SK-MEL-5 (cell line): Measurements from ENCODE around the gene CAPN10. TPM values are rescaled to one million over a fixed set of nuclear protein-coding genes. Genes with fewer than 3 reads are reported as not detected.

Source experiments
- DNase-seq: peaks from one replicate; pipeline ENCODE4 v3.0.0-alpha.2; 2016; ENCODE audit warnings: low read depth, low spot score
- in situ Hi-C: cut with HindIII; loops from 2 replicates; pipeline ENCODE4 v1.10.0; 2016; ENCODE audit warnings: low sequenced_read_pairs, high pct_unique_total_duplicates, low pct_unique_long_range_greater_than_20kb
- total RNA-seq: library from RNA; depleted of rRNA; stranded (reverse); fragments of >200 nt; shearing (Covaris generic); gene quantifications from 2 replicates; pipeline ENCODE4 v1.2.3, GENCODE V29; 2014

The CAPN10 gene
- total RNA-seq, 1 experiment from 2014 or later, result 20.7 TPM

GRCh38 chr2:240595381-240596079 lies 9.0 kb downstream of the CAPN10 start:
- peak; percentile 56 for DNase-seq

GRCh38 chr2:240596080-240596460 lies 9.5 kb downstream of the CAPN10 start:
- in situ Hi-C loops, result no loop called here
- no peak for DNase-seq

More at GRCh38 chr2:240595381-240596079, 9.0 kb downstream of the CAPN10 start:
- in situ Hi-C loops, result no loop called here

GRCh38 chr2:240596491-240596931 lies 10.0 kb downstream of the CAPN10 start:
- in situ Hi-C loops, result no loop called here
- no peak for DNase-seq

- in situ Hi-C loops, result no loop called here
- no peak for DNase-seq
These were observed 10.5 kb downstream of the CAPN10 start for GRCh38 chr2:240597054-240597418.

GRCh38 chr2:240597419-240598181 lies 11.1 kb downstream of the CAPN10 start:
- DNase-seq, result no peak
- in situ Hi-C loops, result no loop called here

GRCh38 chr2:240598311-240598911 lies 11.9 kb downstream of the CAPN10 start:
- no peak for DNase-seq
- in situ Hi-C loops, result no loop called here

GRCh38 chr2:240599141-240599583 lies 12.6 kb downstream of the CAPN10 start:
- in situ Hi-C loops, result no loop called here

GRCh38 chr2:240600451-240600961 lies 14.0 kb downstream of the CAPN10 start:
- DNase-seq, result no peak
- in situ Hi-C loops, result no loop called here

More at GRCh38 chr2:240599141-240599583, 12.6 kb downstream of the CAPN10 start:
- DNase-seq, result no peak

GRCh38 chr2:240601061-240601830 lies 14.7 kb downstream of the CAPN10 start:
- no peak for DNase-seq
- in situ Hi-C loops, result no loop called here

GRCh38 chr2:240601831-240602160 lies 15.3 kb downstream of the CAPN10 start:
- no peak for DNase-seq
- in situ Hi-C loops, result no loop called here

GRCh38 chr2:240602266-240603050 lies 15.9 kb downstream of the CAPN10 start:
- in situ Hi-C loops, result no loop called here
- no peak for DNase-seq

GRCh38 chr2:240603081-240603835 lies 16.7 kb downstream of the CAPN10 start:
- in situ Hi-C loops, result no loop called here
- no peak for DNase-seq

GRCh38 chr2:240603846-240604245 lies 17.3 kb downstream of the CAPN10 start:
- in situ Hi-C loops, result no loop called here
- no peak for DNase-seq

- DNase-seq, result peak; percentile 75
- in situ Hi-C loops, result no loop called here
These were observed 17.9 kb downstream of the CAPN10 start for GRCh38 chr2:240604291-240604938.

GRCh38 chr2:240604939-240605716 lies 18.6 kb downstream of the CAPN10 start:
- in situ Hi-C loops, result no loop called here
- no peak for DNase-seq
